ENCODE measurements around the gene CFAP46. TPM values are rescaled to one million over a fixed set of nuclear protein-coding genes. Genes with fewer than 3 reads are reported as not detected.

CFAP46 gene
- total and polyA plus RNA-seq, 9 of the 15 experiments (the other 6 are each of a cell fraction or from before 2014, with no cell fraction given), result not detected

DNA sequence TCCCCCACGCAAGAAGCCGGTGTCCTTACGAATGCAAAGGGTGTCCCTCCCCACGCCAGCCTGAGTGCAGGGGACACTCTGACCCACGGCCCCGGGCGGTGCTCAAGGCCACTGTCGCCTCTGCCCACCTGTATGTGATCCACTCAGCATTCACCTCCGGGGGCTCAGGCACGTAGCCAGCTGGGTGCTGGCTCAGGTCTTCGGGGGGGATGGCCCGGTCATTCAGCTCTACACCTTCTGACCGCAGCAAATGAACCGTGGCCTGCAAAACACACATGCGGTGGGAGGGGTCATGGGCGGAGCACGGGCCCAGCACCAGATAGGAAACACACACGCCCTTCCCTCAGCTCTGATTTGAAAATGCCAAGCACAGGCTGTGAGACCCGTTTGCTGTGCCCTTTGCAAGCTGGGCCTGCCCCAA lies 25.9 kb downstream of the CFAP46 start (continued):
- TF ChIP-seq CREB3 (tag; conservative IDR thresholded peaks at IDR 0.05; ENCODE audit: low read depth), result no peak
- TF ChIP-seq, protein P1, sequence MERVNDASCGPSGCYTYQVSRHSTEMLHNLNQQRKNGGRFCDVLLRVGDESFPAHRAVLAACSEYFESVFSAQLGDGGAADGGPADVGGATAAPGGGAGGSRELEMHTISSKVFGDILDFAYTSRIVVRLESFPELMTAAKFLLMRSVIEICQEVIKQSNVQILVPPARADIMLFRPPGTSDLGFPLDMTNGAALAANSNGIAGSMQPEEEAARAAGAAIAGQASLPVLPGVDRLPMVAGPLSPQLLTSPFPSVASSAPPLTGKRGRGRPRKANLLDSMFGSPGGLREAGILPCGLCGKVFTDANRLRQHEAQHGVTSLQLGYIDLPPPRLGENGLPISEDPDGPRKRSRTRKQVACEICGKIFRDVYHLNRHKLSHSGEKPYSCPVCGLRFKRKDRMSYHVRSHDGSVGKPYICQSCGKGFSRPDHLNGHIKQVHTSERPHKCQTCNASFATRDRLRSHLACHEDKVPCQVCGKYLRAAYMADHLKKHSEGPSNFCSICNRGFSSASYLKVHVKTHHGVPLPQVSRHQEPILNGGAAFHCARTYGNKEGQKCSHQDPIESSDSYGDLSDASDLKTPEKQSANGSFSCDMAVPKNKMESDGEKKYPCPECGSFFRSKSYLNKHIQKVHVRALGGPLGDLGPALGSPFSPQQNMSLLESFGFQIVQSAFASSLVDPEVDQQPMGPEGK (CRISPR knock-in tag; IDR thresholded peaks at IDR 0.05; ENCODE audit: borderline replicate concordance), result no peak
- no peak for TF ChIP-seq SAP30 (IDR thresholded peaks at IDR 0.05; ENCODE audit: borderline replicate concordance, insufficient read depth, low read depth, low read length, poor library complexity, severe bottlenecking)
- no peak for TF ChIP-seq DACH1 (IDR thresholded peaks at IDR 0.05; ENCODE audit: partially characterized antibody)

DNA sequence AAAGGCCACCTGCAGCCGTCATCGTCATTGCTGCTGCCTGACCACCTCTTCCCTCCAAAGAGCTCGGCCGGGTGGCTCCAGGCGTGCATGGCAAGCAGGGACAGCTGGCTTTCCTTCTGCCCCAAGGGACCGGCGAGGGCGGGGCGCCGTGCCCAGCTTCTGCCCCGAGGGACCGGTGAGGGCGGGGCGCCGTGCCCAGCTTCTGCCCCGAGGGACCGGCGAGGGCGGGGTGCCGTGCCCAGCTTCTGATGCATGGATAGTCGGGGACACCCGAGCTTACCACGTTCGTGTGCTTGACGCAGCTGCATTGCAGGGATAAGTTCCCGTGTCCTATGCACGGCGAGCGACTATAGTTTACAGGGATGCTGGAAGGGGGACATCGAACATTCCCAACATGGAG lies 27.0 kb downstream of the CFAP46 start:
- BruUV-seq (replicated peaks), result no TSS peak
- Histone ChIP-seq H3K4me1 (replicated peaks in 1 of 2; ENCODE audit: control insufficient read depth in 2 of 2, insufficient read depth in 2 of 2, low read length in 2 of 2) (peaks cover 0 to 11% of the 10 kb centered on the region in 2 experiments; a peak in 2 of 5 replicates), H3K79me2 (ENCODE audit: control insufficient read depth, insufficient read depth, low read length) (no peaks in the 10 kb centered on the region), H3K4me3 (no peak overlapping the region), H2AFZ (ENCODE audit: low read depth, low read length) (no peak overlapping the region), H3K27me3 (ENCODE audit: control insufficient read depth in 2 of 2, insufficient read depth in 2 of 2, low read length in 2 of 2) (peaks cover 0 to 50% of the 10 kb centered on the region in 2 experiments; a peak in 2 of 5 replicates), H3K27ac (ENCODE audit: extremely low read depth, low read depth, low read length) (no peak overlapping the region), H3K36me3 (ENCODE audit: control insufficient read depth, insufficient read depth, low read length) (no peaks in the 10 kb centered on the region), H3K4me2 (ENCODE audit: insufficient read depth, low read length) (no peak overlapping the region), H4K20me1 (replicated peaks; ENCODE audit: control insufficient read depth, insufficient read depth, low read length) (0 out of 2 replicates have a peak, but pooled peaks cover 7% of the 10 kb centered on the region), H3K9me3 (replicated peaks; ENCODE audit: control insufficient read depth, insufficient read depth, low read depth, low read length) (no peaks in the 10 kb centered on the region), H3K9me1 (ENCODE audit: control insufficient read depth, insufficient read depth, low read length) (no peaks in the 10 kb centered on the region), H3K9ac (ENCODE audit: insufficient read depth in 1 of 2, low read depth in 2 of 2, low read length in 2 of 2) (no peak overlapping the region)
- in situ Hi-C loops (cut with MboI) (no loop called here), intact Hi-C loops (cut with micrococcal nuclease) (no loop called here)
- ChIA-PET POLR2A (no interaction called here), CTCF (ENCODE audit: low intra/inter-chr PET ratio) (no interaction called here)
- ATAC-seq, result no peak
- no peak for FAIRE-seq
- 0% methylated on average over 10 of the region's 30 CpGs for WGBS (ENCODE audit: insufficient coverage, low coverage, missing lambda C conversion rate)
- DNase-seq (ENCODE audit: extremely low read depth in 1 of 4, low spot score in 3 of 4), result no peak
- TF ChIP-seq KDM2B (CRISPR knock-in tag; IDR thresholded peaks at IDR 0.05) (no peak), PCBP1 (IDR thresholded peaks at IDR 0.05; ENCODE audit: low read depth, low read length, poor library complexity, severe bottlenecking) (no peak), BDP1 (IDR thresholded peaks at IDR 0.05; ENCODE audit: insufficient read depth, insufficient read length) (no peak), FIP1L1 (IDR thresholded peaks at IDR 0.05; ENCODE audit: low read depth, low read length, poor library complexity, severe bottlenecking) (no peak), ZNF778 (CRISPR knock-in tag; IDR thresholded peaks at IDR 0.05) (no peak)
- TF ChIP-seq, protein P2, sequence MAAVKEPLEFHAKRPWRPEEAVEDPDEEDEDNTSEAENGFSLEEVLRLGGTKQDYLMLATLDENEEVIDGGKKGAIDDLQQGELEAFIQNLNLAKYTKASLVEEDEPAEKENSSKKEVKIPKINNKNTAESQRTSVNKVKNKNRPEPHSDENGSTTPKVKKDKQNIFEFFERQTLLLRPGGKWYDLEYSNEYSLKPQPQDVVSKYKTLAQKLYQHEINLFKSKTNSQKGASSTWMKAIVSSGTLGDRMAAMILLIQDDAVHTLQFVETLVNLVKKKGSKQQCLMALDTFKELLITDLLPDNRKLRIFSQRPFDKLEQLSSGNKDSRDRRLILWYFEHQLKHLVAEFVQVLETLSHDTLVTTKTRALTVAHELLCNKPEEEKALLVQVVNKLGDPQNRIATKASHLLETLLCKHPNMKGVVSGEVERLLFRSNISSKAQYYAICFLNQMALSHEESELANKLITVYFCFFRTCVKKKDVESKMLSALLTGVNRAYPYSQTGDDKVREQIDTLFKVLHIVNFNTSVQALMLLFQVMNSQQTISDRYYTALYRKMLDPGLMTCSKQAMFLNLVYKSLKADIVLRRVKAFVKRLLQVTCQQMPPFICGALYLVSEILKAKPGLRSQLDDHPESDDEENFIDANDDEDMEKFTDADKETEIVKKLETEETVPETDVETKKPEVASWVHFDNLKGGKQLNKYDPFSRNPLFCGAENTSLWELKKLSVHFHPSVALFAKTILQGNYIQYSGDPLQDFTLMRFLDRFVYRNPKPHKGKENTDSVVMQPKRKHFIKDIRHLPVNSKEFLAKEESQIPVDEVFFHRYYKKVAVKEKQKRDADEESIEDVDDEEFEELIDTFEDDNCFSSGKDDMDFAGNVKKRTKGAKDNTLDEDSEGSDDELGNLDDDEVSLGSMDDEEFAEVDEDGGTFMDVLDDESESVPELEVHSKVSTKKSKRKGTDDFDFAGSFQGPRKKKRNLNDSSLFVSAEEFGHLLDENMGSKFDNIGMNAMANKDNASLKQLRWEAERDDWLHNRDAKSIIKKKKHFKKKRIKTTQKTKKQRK (IDR thresholded peaks at IDR 0.05; ENCODE audit: borderline replicate concordance, low read depth, low read length), result no peak
